ENCODE results near the gene CRTAC1. TPM values are rescaled to one million over a fixed set of nuclear protein-coding genes. Genes with fewer than 3 reads are reported as not detected.

Gene CRTAC1
- total and polyA plus RNA-seq, 9 of the 15 experiments (the other 6 are each of a cell fraction or from before 2014, with no cell fraction given) = not detected

- no peak for TF ChIP-seq ARHGAP35 (IDR thresholded peaks at IDR 0.05; ENCODE audit: partially characterized antibody)
- no peak for TF ChIP-seq ZNF518B (CRISPR knock-in tag; IDR thresholded peaks at IDR 0.05)
- no peak for TF ChIP-seq ZNF609 (CRISPR knock-in tag; IDR thresholded peaks at IDR 0.05; ENCODE audit: borderline replicate concordance)
- TF ChIP-seq ZNF41 (CRISPR knock-in tag; conservative IDR thresholded peaks at IDR 0.05) = no peak
- no peak for TF ChIP-seq CREB3 (tag; conservative IDR thresholded peaks at IDR 0.05; ENCODE audit: low read depth)
- no peak for TF ChIP-seq WHSC1 (IDR thresholded peaks at IDR 0.05; ENCODE audit: low read length)
- no peak for TF ChIP-seq ZNF24 (IDR thresholded peaks at IDR 0.05)
- TF ChIP-seq PREB (CRISPR knock-in tag; IDR thresholded peaks at IDR 0.05) = no peak
- no peak for TF ChIP-seq MEF2D (tag; conservative IDR thresholded peaks at IDR 0.05; ENCODE audit: low read depth)
- no peak for TF ChIP-seq TCF15 (CRISPR knock-in tag; IDR thresholded peaks at IDR 0.05)
- TF ChIP-seq NR0B1 (IDR thresholded peaks at IDR 0.05; ENCODE audit: partially characterized antibody) = no peak
- no peak for TF ChIP-seq DLX4 (CRISPR knock-in tag; IDR thresholded peaks at IDR 0.05)
- no peak for TF ChIP-seq ZFP1 (CRISPR knock-in tag; IDR thresholded peaks at IDR 0.05)
Measured at GRCh38 chr10:97869091-97870042, 161.1 kb downstream of the CRTAC1 start (continued).
